ENCODE measurements around the gene SNED1.
A peak's percentile ranks its signal among the peaks of the same experiment; 100 is the strongest.
"Not testable (repeated sequence)": the region's sequence is repeated elsewhere in the genome, so short reads cannot be mapped to it uniquely, and the experiment has no call there.

The SNED1 gene

GRCh38 chr2:241083091-241083415, 84.6 kb downstream of the SNED1 start:
- DNase-seq (ENCODE audit: low read depth in 2 of 2), result no peak

GRCh38 chr2:241084856-241085444, 86.5 kb downstream of the SNED1 start:
- no peak for DNase-seq (ENCODE audit: low read depth in 2 of 2)

DNA sequence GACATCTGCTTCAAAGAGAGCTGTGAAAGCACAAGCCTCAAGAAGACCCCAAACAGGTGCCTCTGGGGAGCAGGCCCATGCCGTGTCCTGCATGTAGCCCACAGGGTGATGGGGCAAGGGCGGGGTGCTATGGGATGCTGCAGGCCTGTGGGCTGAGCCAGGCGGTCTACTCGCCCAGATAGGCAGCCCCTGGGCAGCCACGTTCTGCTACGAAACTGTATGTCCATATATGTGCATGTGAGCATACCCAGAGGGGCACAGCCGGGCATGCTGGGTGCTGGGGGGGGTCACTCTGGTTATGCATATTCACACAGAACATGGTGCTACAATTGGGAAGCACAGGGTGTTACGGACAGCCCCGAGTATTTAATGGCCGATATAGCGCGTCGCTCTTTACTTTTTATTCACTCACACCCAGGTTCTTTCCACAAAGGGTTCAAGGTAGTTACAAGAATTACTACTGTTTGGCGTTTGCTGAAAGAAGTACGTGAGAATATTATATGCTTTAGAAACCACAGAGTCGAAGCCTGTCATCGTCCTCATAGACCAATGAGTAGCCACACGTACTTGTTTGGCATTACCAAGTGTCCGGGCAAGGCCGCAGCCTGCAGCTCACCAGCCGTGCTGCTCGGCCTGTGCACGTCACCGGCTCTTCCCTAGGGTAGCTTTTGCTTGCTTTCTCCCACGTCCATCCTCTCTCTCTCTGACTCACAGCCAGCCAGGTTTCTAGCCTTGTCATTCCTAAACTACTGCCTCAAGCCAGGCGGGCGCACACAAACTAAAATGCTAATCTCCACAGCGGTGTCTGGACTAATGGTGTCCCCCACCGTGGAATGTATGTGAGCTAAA, 89.2 kb downstream of the SNED1 start:
- DNase-seq (ENCODE audit: low read depth in 2 of 2), result no peak

GRCh38 chr2:241088376-241088775, 90.0 kb downstream of the SNED1 start:
- no peak for DNase-seq (ENCODE audit: low read depth in 2 of 2)

GRCh38 chr2:241088791-241089732, 90.6 kb downstream of the SNED1 start:
- DNase-seq (ENCODE audit: low read depth in 2 of 2), result no peak

- DNase-seq (ENCODE audit: low read depth in 2 of 2), result no peak
These were observed 92.8 kb downstream of the SNED1 start for GRCh38 chr2:241091201-241091600.

GRCh38 chr2:241091734-241092445, 93.5 kb downstream of the SNED1 start:
- DNase-seq (ENCODE audit: low read depth in 2 of 2), result no peak

- no peak for DNase-seq (ENCODE audit: low read depth in 2 of 2)
These were observed 94.3 kb downstream of the SNED1 start for GRCh38 chr2:241092677-241093076.

GRCh38 chr2:241093133-241093781, 94.8 kb downstream of the SNED1 start:
- DNase-seq (ENCODE audit: low read depth in 2 of 2), result not testable (repeated sequence)

GRCh38 chr2:241094172-241094571, 95.8 kb downstream of the SNED1 start:
- DNase-seq (ENCODE audit: low read depth in 2 of 2), result no peak

DNA sequence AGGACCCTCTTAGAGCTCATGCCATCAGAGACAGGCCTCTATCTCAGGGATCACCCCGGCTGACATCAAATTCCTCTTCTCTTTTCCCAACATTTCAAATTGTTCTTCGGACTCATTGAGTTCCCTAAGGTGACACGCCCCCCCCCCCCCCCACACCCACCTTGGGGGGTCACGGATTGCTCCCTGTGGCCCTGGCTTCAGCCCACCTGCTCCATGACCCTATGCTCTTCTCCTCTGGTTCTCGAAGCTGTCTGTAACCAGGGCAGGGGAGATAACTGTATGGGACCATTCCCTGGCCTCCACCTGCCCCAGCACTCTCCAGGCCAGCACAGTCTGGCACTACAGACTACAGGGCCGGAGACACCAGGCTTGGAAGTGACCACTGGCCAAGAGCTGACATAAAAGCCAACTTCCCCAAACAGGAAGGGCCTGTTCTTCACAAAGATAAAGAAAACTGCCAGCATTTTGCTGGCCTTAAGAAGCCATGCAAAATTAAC, 96.6 kb downstream of the SNED1 start:
- no peak for DNase-seq (ENCODE audit: low read depth in 2 of 2)

DNA sequence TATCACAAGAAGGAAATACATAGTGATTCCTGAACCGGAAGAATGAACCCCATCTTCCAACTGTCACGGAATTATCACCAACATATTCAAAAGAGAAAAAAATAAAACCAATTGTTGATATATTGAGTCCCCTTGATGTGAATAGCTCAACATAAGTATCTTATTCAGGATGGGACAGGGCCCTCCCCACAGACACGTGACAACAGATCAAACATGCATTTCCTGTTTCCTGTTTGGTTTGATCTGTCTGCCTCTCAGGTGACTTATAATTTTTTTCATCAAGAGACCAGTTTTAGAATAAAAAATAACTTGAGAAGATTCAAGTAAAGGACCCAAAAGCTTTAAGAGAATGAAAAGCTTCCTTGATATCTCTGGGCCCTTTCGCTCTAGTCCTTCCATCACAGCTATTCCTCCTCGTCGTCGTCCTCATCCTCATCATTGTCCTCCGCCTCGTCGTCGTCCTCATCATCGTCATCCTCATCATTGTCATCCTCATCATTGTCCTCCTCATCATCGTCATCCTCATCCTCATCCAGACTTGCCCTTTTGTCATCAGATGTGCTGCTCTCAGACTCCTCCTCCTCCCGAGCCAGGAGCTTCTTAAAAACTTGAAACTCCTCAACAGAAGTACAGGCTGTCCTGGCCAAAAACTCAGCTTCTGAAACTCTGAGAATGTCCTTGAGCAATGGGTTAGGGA, 97.3 kb downstream of the SNED1 start:
- DNase-seq (ENCODE audit: low read depth in 2 of 2), result no peak

DNA sequence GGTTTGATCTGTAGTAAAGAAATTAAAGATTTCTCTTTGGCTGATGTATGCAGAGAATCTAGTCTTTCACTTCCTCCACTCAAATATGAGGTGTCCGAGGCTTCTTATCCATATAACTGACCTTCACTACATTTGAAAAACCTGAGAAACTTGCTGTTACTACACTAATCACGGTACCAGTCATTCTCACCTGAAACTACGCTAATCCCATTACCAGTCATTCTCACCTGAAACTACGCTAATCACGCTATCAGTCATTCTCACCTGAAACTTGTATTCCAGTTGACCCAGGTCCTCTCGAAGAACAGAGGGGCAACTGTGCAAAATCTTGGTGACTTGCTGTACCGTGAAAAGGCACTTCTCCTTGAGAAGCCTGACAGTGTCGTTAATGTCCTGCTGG, 98.6 kb downstream of the SNED1 start:
- DNase-seq (ENCODE audit: low read depth in 2 of 2), result no peak

DNA sequence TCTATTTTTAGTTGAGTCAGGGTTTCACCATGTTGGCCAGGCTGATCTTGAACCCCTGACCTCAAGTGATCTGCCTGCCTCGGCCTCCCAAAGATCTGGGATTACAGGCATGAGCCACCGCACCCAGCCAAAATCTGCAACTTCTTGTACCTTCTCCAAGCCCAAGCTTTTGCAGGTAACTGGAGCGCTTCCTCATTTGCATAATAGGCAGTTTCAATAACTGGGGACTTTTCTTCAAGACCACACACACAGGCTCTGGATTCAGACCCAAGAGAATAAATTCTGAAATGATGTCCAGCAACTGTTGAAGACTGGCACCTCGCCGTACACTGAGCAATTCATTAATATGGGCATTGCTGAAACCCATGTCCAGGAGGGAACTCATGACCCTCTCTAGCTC, 100.8 kb downstream of the SNED1 start:
- no peak for DNase-seq (ENCODE audit: low read depth in 2 of 2)

GRCh38 chr2:241102239-241102803, 103.9 kb downstream of the SNED1 start, which contains the start of gene MTERF4:
MTERF4 (minus strand) TSS chr2:241102287; CDS start chr2:241102273, 14 bp downstream.
- peak; percentile 70 to 75 for DNase-seq (ENCODE audit: low read depth in 2 of 2)

DNA sequence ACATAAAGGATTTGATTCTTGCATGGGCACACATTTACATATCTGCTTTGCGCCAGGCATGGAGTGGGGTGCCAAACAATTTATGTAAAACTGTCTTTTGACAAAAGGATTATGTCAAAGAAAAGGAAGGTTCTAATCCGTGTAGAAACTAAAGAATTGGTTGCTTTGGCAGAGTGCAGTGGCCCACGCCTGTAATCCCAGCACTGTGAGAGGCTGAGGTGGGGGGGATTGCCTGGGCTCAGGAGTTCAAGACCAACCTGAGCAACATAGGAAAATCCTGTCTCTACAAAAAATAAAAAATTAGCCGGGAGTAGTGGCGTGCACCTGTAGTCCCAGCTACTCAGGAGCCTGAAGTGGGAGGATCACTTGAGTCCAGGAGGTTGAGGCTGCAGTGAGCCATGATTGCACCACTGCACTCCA, 104.8 kb downstream of the SNED1 start:
- no peak for DNase-seq (ENCODE audit: low read depth in 2 of 2)

DNA sequence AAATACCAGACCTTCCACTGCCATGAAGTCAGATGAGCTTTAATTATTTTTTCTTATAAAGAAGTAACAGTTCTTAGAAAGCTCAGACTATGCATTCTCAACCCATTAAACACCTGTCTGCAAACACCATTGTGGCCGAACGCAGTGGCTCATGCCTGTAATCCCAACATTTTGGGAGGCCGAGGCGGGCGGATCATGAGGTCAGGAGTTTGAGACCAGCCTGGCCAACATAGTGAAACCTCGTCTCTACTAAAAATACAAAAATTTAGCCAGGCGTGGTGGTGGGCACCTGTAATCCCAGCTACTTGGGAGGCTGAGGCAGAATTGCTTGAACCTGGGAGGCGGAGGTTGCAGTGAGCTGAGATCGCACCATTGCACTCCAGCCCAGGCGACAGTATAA, 106.2 kb downstream of the SNED1 start:
- not testable (repeated sequence) for DNase-seq (ENCODE audit: low read depth in 2 of 2)

DNA sequence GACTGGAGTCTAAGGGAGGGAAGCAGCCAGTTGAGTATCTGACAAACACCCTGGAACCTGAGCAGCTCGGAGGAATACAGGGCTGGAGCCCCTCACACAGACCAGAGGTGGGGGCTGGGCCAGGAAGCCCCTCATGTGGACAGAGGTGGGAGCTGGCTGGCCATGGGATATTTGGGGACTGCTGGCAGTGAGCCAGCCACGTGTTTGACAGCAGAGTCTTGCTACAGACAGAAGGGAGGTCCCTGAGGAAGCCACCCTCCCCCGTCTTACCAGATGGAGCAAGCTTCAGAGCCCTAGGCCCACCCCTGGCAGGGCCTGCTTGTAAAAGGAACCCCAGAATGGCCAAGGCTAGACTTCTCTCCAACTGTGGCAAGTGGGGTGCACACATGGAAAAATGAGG, 107.2 kb downstream of the SNED1 start:
- DNase-seq (ENCODE audit: low read depth in 2 of 2), result no peak

GRCh38 chr2:241107031-241107783, 108.8 kb downstream of the SNED1 start:
- DNase-seq (ENCODE audit: low read depth in 2 of 2), result no peak
